GM06990 (cell line): ENCODE data around the gene GFOD1.
A peak's percentile ranks its signal among the peaks of the same experiment; 100 is the strongest.

ENCODE experiments used
- DNase-seq: peaks from one replicate; pipeline ENCODE4 v3.0.0-alpha.2; 2011; ENCODE audit not compliant: insufficient read length; ENCODE audit errors: extremely low read depth
- H3K27me3 ChIP-seq: replicated peaks from 2 replicates; pipeline ENCODE4 v1.6.0; 2011; ENCODE audit warnings: low read length; ENCODE audit not compliant: control insufficient read depth, insufficient read depth
- H3K36me3 ChIP-seq: 2 replicates; pipeline ENCODE4 v1.5.1; 2011; ENCODE audit warnings: low read length; ENCODE audit not compliant: control insufficient read depth, insufficient read depth
- H3K4me3 ChIP-seq: replicated peaks from 2 replicates; pipeline ENCODE4 v1.5.1; 2011; ENCODE audit warnings: low read depth, mild to moderate bottlenecking, control low read depth, low read length
- CTCF ChIP-seq: IDR thresholded peaks from 2 replicates; pipeline ENCODE4 v1.5.1; 2011; ENCODE audit warnings: low read length, control low read depth, mild to moderate bottlenecking, inconsistent platforms; ENCODE audit not compliant: insufficient read depth, poor library complexity, severe bottlenecking

The GFOD1 gene

GRCh38 chr6:13360671-13361540, 126.5 kb downstream of the GFOD1 start:
- no peak for TF ChIP-seq CTCF
- DNase-seq: no peak
- Histone ChIP-seq H3K27me3 (no peaks in the 10 kb centered on the region), H3K36me3 (peaks cover 11% of the 10 kb centered on the region), H3K4me3 (no peak overlapping the region)

GRCh38 chr6:13359287-13359686, 128.1 kb downstream of the GFOD1 start:
- DNase-seq: no peak
- peaks cover 7% of the 10 kb centered on the region for H3K36me3 ChIP-seq
- H3K4me3 ChIP-seq: no peak overlapping the region
- H3K27me3 ChIP-seq: no peaks in the 10 kb centered on the region
- TF ChIP-seq CTCF: no peak

GRCh38 chr6:13358511-13358910, 128.9 kb downstream of the GFOD1 start:
- Histone ChIP-seq H3K4me3 (no peak overlapping the region), H3K27me3 (no peaks in the 10 kb centered on the region), H3K36me3 (peaks cover 5% of the 10 kb centered on the region)
- no peak for DNase-seq
- no peak for TF ChIP-seq CTCF

GRCh38 chr6:13357551-13358075, 129.8 kb downstream of the GFOD1 start:
- TF ChIP-seq CTCF: no peak
- H3K36me3 ChIP-seq: peaks cover 5% of the 10 kb centered on the region
- no peak for DNase-seq
- H3K4me3 ChIP-seq: no peak overlapping the region
- no peaks in the 10 kb centered on the region for H3K27me3 ChIP-seq

GRCh38 chr6:13355999-13356785, 131.2 kb downstream of the GFOD1 start:
- DNase-seq: peak; percentile 84
- no peaks in the 10 kb centered on the region for H3K27me3 ChIP-seq
- H3K36me3 ChIP-seq: peaks cover 3% of the 10 kb centered on the region
- no peak for TF ChIP-seq CTCF
- peak overlapping the region; percentile 45 for H3K4me3 ChIP-seq
